HG02938 (cell line): ENCODE results near the gene SYCE1L.
A peak's percentile ranks its signal among the peaks of the same experiment; 100 is the strongest.
"Not testable (repeated sequence)": the region's sequence is repeated elsewhere in the genome, so short reads cannot be mapped to it uniquely, and the experiment has no call there.

Experiments
- ATAC-seq: cut with Tn5 transposase; IDR thresholded peaks from one replicate; pipeline ENCODE4 v1.9.1; 2021; ENCODE audit warnings: mild to moderate bottlenecking, moderate library complexity; ENCODE audit not compliant: unreplicated experiment

SYCE1L gene

GRCh38 chr16:77199211-77199610 lies at the start of gene SYCE1L:
SYCE1L (plus strand) TSS chr16:77199408; CDS start chr16:77199452, 44 bp downstream.
- ATAC-seq: no peak

GRCh38 chr16:77157346-77158058 lies 41.7 kb upstream of the SYCE1L start:
- no peak for ATAC-seq

- ATAC-seq: no peak
These were observed 40.9 kb upstream of the SYCE1L start for GRCh38 chr16:77158293-77158692.

GRCh38 chr16:77165006-77165405 lies 34.2 kb upstream of the SYCE1L start:
- no peak for ATAC-seq

- not testable (repeated sequence) for ATAC-seq
These were observed 33.5 kb upstream of the SYCE1L start for GRCh38 chr16:77165536-77166236.

GRCh38 chr16:77166726-77167125 lies 32.5 kb upstream of the SYCE1L start:
- no peak for ATAC-seq

- no peak for ATAC-seq
These were observed 30.3 kb upstream of the SYCE1L start for GRCh38 chr16:77168901-77169300.

- ATAC-seq: peak; percentile 75
These were observed 29.5 kb upstream of the SYCE1L start for GRCh38 chr16:77169650-77170236.

GRCh38 chr16:77170805-77171204 lies 28.4 kb upstream of the SYCE1L start:
- no peak for ATAC-seq

GRCh38 chr16:77171745-77172635 lies 27.2 kb upstream of the SYCE1L start:
- peak; percentile 86 for ATAC-seq

GRCh38 chr16:77172951-77173350 lies 26.3 kb upstream of the SYCE1L start:
- ATAC-seq: no peak

GRCh38 chr16:77183137-77183536 lies 16.1 kb upstream of the SYCE1L start:
- no peak for ATAC-seq

GRCh38 chr16:77186298-77186697 lies 12.9 kb upstream of the SYCE1L start:
- not testable (repeated sequence) for ATAC-seq

- ATAC-seq: no peak
These were observed 9.1 kb upstream of the SYCE1L start for GRCh38 chr16:77190190-77190477.

- ATAC-seq: peak; percentile 97
These were observed 8.5 kb upstream of the SYCE1L start, which contains the start of gene MON1B for GRCh38 chr16:77190478-77191258. MON1B (plus strand) TSS chr16:77191190; CDS start chr16:77191486, 296 bp downstream.

GRCh38 chr16:77191259-77191969 lies 7.8 kb upstream of the SYCE1L start:
- no peak for ATAC-seq

- no peak for ATAC-seq
These were observed 5.8 kb upstream of the SYCE1L start for GRCh38 chr16:77193377-77193776.

GRCh38 chr16:77194295-77195231 lies 4.6 kb upstream of the SYCE1L start:
- ATAC-seq: no peak

- ATAC-seq: no peak
These were observed 3.8 kb upstream of the SYCE1L start for GRCh38 chr16:77195411-77195810.
